ENCODE results near the gene TRABD2B. TPM values are rescaled to one million over a fixed set of nuclear protein-coding genes. Genes with fewer than 3 reads are reported as not detected.
"Not testable (repeated sequence)": the region's sequence is repeated elsewhere in the genome, so short reads cannot be mapped to it uniquely, and the experiment has no call there.

TRABD2B gene
- total RNA-seq, 1 donor, result not detected

DNA sequence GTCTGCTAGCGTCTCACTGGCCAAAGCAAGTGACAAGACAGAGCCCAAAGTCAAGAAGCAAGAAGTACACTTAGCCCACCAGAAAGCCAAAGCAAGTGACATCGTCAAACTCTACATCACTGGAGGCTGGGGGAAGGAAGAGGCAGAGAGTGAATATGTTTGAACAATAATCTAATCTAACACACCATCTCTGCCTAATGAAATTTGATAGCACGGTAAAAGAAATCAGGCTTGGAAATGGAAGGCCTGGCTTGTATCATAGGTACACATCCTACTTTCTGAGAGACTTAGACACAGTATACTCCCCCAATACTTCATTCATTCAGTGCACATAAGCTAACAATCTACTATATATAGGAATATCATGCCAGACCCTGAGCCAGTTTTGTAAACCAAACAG lies 26.3 kb downstream of the TRABD2B start:
- H3K4me1 ChIP-seq (ENCODE audit: insufficient read depth, low read length), result no peaks in the 10 kb centered on the region
- H3K27me3 ChIP-seq (ENCODE audit: insufficient read depth, low read length), result no peaks in the 10 kb centered on the region
- no peaks in the 10 kb centered on the region for H3K9me3 ChIP-seq (ENCODE audit: low read depth, low read length)
- H3K4me3 ChIP-seq (ENCODE audit: low read length), result no peak overlapping the region

DNA sequence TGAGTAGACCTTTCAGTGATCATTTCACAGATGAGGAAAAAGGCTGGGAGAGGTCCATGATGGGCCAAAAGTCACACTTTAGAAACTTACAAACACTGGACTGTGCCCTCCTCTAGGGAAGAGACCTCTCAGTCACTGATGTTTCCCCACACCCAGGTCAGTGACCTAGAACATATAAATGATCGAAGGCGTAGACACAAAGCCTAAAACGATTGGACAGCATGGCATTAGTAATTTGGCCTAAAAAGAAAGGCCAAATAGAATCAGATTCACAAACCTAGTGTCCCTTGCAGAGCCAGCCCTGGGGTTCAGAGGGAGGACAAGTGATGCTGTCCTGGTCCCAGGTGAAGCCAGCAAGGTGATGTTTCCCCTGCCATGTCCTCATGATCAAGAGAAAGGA lies 27.7 kb downstream of the TRABD2B start:
- no peaks in the 10 kb centered on the region for H3K4me1 ChIP-seq (ENCODE audit: insufficient read depth, low read length)
- H3K9me3 ChIP-seq (ENCODE audit: low read depth, low read length), result no peaks in the 10 kb centered on the region
- H3K27me3 ChIP-seq (ENCODE audit: insufficient read depth, low read length), result no peaks in the 10 kb centered on the region
- H3K4me3 ChIP-seq (ENCODE audit: low read length), result no peak overlapping the region

DNA sequence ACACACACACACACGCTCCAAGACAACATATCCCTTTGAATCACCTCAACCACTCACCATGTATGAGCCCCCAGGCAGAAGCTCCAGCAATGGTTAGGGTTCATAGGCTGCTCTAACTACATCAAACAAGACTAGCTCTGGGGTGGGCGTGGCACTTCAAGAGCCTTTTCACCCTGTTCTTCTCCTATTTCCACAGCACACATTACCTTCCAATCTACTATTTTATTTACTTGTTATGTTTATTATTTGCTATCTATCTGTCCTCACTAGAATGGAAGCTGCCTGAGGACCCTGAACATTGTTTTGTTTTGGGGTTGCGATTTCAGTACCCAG lies 28.7 kb downstream of the TRABD2B start:
- Histone ChIP-seq H3K27me3 (ENCODE audit: insufficient read depth, low read length) (no peaks in the 10 kb centered on the region), H3K9me3 (ENCODE audit: low read depth, low read length) (no peaks in the 10 kb centered on the region), H3K4me3 (ENCODE audit: low read length) (no peak overlapping the region), H3K4me1 (ENCODE audit: insufficient read depth, low read length) (no peaks in the 10 kb centered on the region)

DNA sequence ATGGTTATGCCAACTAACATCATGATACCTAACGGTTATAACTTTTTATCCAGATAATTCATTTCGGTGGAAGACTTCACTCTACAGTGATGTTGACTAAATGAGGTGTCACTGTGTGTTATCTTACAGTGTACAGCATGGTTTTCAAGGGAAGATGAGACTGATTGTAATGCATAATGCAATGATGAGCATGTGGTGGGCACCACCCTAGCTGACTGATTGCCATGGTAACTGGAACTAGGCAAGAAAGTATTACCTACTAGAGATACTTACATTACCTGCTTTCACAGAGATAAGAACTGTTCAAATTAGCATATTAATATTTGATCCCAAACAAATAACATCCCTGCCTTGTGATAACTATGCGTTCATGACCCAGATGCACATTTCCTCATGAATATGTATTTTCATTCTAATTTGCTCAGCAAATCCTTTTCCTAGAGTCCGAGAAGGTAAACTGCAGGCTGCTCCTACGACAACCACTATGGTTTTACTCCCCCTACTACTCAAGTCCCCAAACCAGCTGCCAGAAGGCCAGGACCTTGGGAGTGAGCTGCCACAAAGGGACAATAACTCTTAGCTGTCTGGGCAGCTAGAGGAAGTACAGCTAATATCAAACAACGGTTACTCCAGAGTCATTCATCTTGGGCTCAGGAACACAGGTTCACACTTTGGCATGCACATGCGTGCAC lies 29.2 kb downstream of the TRABD2B start:
- no peaks in the 10 kb centered on the region for H3K9me3 ChIP-seq (ENCODE audit: low read depth, low read length)
- H3K4me3 ChIP-seq (ENCODE audit: low read length), result no peak overlapping the region
- no peaks in the 10 kb centered on the region for H3K4me1 ChIP-seq (ENCODE audit: insufficient read depth, low read length)
- H3K27me3 ChIP-seq (ENCODE audit: insufficient read depth, low read length), result no peaks in the 10 kb centered on the region

DNA sequence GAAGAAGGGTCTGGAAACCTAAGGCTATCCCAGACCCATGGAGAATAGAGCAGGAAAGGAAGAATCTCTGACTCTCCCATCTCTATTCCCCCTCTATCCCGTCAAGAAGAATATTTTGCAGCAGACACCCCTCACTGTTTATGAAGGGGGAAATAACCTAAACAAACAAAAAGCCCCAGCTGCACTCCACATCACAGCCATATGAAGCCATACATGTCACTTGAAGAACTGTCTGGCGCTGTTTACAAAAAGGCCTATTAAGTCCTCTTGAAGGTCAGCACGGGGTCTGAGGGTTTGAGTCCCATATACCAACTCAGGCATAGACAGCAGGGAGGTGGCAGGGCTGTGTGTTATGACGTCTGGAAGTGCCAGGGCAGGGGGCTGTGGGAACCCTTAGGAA lies 31.4 kb downstream of the TRABD2B start:
- H3K4me3 ChIP-seq (ENCODE audit: low read length), result no peak overlapping the region
- H3K27me3 ChIP-seq (ENCODE audit: insufficient read depth, low read length), result no peaks in the 10 kb centered on the region
- H3K9me3 ChIP-seq (ENCODE audit: low read depth, low read length), result no peaks in the 10 kb centered on the region
- H3K4me1 ChIP-seq (ENCODE audit: insufficient read depth, low read length), result no peaks in the 10 kb centered on the region

DNA sequence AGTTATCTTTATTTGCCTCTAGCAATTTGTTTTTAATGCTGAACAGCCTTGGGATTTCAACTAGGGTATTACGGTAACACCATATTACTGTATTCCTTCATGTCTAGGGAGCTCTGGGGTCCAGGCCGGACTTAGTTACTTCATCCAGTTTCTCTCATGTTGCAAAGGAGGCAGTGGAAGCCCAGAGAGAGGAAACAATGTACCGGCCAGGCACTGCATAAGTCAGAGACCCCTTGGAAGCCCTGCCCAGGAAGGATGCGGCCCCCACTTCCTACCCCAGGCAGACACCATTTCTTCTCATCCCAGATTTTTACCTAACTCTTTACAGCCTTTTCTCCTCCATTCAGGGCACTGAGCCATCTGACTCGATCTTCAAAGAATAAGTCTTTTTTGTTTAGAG lies 32.5 kb downstream of the TRABD2B start:
- Histone ChIP-seq H3K27me3 (ENCODE audit: insufficient read depth, low read length) (no peaks in the 10 kb centered on the region), H3K9me3 (ENCODE audit: low read depth, low read length) (no peaks in the 10 kb centered on the region), H3K4me1 (ENCODE audit: insufficient read depth, low read length) (no peaks in the 10 kb centered on the region), H3K4me3 (ENCODE audit: low read length) (no peak overlapping the region)

DNA sequence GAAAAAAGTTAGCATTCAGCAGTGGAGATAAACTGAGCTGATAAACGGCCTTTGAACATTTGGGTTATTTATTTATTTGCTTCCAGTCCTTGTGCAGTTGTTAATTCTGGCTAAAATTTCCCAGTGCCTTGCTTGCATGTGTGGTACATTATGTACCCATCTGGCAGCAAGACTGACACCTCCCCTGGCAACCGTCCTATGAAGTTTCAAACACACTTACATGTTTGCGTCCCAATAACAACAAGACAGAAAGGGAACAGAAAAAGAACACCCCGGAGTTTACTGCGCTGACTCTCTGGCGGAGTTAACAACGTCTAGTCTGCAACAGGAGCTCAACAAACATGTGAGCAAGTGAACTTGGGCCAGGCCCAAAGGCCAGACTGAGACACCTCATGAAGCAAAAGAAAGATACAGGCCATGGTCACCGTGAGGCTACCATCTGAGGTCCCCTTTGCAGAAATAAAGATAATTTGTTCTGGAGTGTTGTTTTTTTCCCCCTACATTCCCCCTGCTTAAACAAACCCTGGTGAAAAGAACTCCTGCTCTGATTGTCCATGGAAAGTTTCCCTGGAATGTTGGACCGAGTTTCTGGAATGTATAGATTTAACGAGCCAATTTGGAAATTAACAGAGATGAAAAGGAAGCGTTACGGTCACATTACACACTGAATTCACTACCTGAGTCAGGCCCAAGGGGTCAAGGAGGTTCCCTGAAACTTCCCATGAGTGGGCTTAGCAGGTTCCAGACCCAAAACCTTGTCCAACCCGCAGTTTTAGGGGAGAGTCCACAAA lies 33.4 kb downstream of the TRABD2B start:
- Histone ChIP-seq H3K27me3 (ENCODE audit: insufficient read depth, low read length) (no peaks in the 10 kb centered on the region), H3K4me1 (ENCODE audit: insufficient read depth, low read length) (no peaks in the 10 kb centered on the region), H3K9me3 (ENCODE audit: low read depth, low read length) (no peaks in the 10 kb centered on the region), H3K4me3 (ENCODE audit: low read length) (no peak overlapping the region)

DNA sequence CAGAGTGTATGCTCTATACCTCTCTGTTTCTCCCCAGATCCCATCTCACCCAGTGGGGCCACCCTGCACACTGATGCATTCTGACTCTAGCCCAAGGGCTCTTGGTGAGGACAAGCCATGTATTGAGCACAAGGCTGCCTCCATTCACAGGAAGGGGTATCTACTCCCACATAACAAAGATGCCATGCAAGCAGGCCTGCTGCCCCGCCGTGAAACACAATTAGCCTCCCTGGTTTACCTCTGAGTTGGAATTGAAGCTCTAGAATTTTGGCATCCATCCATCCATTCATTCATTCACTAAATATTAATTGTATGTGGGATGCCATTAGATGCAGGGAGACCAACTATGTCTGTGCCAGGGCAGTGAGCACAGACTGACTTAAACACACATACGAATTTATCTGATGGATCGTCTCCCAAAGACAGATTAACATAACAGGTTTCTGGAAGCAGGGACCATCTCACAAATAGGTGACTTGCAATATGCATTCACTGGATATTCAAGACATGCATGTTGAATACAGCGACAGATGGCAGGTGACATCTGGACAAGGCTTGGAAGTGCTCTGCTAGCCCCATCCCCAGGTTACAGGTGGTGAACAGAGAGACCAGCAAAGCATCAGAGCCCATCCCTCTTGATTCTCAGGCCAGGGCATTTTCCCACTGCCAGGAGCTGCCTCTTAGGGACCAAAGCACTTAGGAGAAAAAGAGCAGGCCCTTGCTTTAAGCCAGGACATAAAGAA lies 34.3 kb downstream of the TRABD2B start:
- Histone ChIP-seq H3K4me3 (ENCODE audit: low read length) (no peak overlapping the region), H3K9me3 (ENCODE audit: low read depth, low read length) (no peaks in the 10 kb centered on the region), H3K4me1 (ENCODE audit: insufficient read depth, low read length) (no peaks in the 10 kb centered on the region), H3K27me3 (ENCODE audit: insufficient read depth, low read length) (no peaks in the 10 kb centered on the region)

DNA sequence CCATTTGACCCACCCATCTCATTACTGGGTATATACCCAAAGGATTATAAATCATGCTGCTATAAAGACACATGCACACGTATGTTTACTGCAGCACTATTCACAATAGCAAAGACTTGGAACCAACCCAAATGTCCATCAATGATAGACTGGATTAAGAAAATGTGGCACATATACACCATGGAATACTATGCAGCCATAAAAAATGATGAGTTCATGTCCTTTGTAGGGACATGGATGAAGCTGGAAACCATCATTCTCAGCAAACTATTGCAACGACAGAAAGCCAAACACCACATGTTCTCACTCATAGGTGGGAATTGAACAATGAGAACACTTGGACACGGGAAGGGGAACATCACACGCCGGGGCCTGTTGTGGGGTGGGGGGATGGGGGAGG lies 35.4 kb downstream of the TRABD2B start:
- not testable (repeated sequence) for H3K9me3 ChIP-seq (ENCODE audit: low read depth, low read length); H3K4me1 ChIP-seq (ENCODE audit: insufficient read depth, low read length); H3K27me3 ChIP-seq (ENCODE audit: insufficient read depth, low read length); H3K4me3 ChIP-seq (ENCODE audit: low read length)

DNA sequence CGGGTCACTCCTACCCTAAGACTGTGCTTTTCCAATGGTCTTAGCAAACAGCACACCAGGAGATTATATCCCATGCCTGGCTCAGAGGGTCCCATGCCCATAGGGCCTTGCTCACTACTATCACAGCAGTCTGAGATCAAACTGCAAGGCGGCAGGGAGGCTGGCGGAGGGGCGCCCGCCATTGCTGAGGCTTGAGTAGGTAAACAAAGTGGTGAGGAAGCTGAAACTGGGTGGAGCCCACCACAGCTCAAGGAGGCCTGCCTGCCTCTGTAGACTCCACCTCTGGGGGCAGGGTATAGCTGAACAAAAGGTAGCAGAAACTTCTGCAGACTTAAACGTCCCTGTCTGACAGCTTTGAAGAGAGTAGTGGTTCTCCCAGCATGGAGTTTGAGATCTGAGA lies 40.7 kb downstream of the TRABD2B start:
- not testable (repeated sequence) for H3K4me1 ChIP-seq (ENCODE audit: insufficient read depth, low read length); H3K9me3 ChIP-seq (ENCODE audit: low read depth, low read length); H3K4me3 ChIP-seq (ENCODE audit: low read length); H3K27me3 ChIP-seq (ENCODE audit: insufficient read depth, low read length)

DNA sequence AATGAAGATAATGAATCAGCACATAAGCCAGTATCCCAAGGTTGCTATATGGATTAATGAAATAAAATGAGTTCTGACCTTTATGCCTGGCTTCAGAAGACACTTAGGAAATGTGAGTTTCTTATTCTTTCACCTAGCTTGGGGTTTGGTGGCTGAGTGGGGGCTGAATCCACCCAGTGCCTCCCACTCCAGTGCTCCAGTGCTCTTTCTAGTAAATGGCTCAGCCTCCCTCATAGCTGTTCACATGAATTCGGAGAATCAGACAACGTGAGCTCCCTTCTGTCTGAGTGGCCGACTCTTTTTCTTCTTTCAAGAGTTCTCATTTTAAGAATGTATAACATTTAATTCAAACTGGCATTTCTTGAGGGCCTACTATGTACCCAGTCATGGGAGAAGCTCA lies 43.5 kb downstream of the TRABD2B start:
- no peaks in the 10 kb centered on the region for H3K4me1 ChIP-seq (ENCODE audit: insufficient read depth, low read length)
- H3K4me3 ChIP-seq (ENCODE audit: low read length), result no peak overlapping the region
- H3K9me3 ChIP-seq (ENCODE audit: low read depth, low read length), result no peaks in the 10 kb centered on the region
- no peaks in the 10 kb centered on the region for H3K27me3 ChIP-seq (ENCODE audit: insufficient read depth, low read length)

DNA sequence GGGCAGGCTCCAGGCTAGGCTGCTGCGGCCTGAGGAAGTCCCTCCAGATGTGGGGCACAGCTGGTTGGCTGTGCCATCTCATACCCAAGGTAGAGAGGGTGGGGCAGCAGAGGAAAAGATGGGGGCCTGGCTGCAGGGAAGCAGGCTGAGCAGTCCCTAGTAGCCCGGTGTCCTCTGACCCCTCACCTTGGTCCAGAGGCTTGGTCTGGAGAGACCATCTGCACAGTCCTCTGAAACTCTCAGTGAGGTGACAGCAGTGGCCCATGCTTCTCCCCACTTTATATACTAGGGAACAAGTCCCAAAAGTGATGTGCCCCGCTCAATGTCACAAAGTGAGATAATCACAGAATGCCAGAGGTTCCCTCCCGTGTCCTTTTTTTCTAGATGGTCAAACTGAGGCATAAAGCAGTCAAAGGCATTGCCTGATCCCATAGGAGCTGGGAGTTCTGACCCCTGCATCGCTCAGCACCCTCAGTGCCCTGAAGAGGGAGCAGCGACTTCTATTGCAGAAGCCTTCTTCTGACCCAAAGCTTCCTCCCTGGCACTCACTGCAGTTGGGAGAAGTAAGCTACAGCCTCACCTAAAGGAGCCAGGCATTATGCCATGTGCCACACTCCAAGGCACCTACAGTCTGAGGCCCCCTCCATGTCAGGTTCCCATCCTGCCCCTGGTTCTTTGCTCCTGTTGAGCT lies 45.5 kb downstream of the TRABD2B start:
- H3K27me3 ChIP-seq (ENCODE audit: insufficient read depth, low read length), result no peaks in the 10 kb centered on the region
- H3K4me3 ChIP-seq (ENCODE audit: low read length), result no peak overlapping the region
- no peaks in the 10 kb centered on the region for H3K4me1 ChIP-seq (ENCODE audit: insufficient read depth, low read length)
- H3K9me3 ChIP-seq (ENCODE audit: low read depth, low read length), result no peaks in the 10 kb centered on the region

DNA sequence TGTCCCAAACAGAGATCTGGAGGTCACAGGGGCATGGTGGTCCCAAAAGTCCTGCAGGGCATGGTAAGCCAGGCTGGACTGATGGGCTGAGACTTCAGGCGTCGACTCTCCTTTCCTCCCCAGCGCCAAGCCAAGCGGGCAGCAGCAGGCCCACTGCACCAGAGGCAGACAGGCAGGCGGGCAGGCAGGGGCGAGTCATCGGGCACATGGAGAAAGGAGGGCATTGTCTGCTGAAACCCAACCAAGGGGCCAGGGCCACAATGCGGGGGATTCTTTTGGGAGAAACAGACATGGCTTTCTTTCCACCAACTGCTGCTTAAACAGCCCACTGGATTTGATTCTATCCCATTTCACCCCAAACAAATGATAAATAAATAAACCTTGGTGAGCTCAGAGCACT lies 46.2 kb downstream of the TRABD2B start:
- H3K27me3 ChIP-seq (ENCODE audit: insufficient read depth, low read length), result no peaks in the 10 kb centered on the region
- H3K4me3 ChIP-seq (ENCODE audit: low read length), result no peak overlapping the region
- no peaks in the 10 kb centered on the region for H3K4me1 ChIP-seq (ENCODE audit: insufficient read depth, low read length)
- H3K9me3 ChIP-seq (ENCODE audit: low read depth, low read length), result no peaks in the 10 kb centered on the region

DNA sequence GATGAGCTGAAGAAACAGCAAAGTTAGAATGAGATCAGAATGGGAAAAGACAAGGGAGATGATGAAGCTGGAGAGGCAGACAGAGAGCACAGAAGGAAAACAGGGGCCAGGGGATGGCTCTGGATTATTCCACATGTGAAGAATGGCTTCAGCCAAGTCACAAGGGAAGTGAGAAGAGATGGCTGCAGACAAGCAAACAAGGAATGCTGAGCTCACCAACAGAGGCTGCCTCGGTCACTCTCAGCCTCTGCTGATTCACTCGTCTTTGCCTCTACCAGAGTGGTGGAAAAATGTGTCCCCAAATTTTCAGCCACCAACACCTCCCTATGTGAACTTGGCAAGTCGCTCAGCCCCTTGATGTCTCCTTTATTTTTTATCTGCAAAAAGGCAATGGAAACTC lies 46.7 kb downstream of the TRABD2B start:
- H3K4me1 ChIP-seq (ENCODE audit: insufficient read depth, low read length), result no peaks in the 10 kb centered on the region

DNA sequence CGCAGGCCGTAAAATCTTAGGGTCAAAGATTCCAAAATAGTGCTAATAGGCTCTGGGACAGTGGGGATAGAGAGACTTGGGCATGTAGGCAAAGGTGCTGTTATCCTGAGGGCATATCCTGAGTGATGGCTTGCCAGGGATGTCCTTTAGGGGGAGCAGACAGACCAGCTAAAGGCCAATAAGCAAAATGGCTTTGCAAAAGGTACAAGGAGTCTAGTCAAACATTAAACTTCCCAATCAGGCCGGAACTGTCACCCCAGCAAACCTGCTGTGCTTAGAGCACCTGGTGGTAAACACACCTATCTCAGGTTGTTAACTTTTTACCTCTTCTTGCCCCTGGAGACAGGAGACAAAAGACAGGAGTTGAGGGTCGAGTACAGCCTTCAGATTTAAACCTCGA lies 49.1 kb downstream of the TRABD2B start:
- H3K4me3 ChIP-seq (ENCODE audit: low read length), result no peak overlapping the region
- no peaks in the 10 kb centered on the region for H3K4me1 ChIP-seq (ENCODE audit: insufficient read depth, low read length)
- H3K9me3 ChIP-seq (ENCODE audit: low read depth, low read length), result no peaks in the 10 kb centered on the region
- no peaks in the 10 kb centered on the region for H3K27me3 ChIP-seq (ENCODE audit: insufficient read depth, low read length)

More for the DNA sequence above, 46.7 kb downstream of the TRABD2B start:
- Histone ChIP-seq H3K4me3 (ENCODE audit: low read length) (no peak overlapping the region), H3K27me3 (ENCODE audit: insufficient read depth, low read length) (no peaks in the 10 kb centered on the region), H3K9me3 (ENCODE audit: low read depth, low read length) (no peaks in the 10 kb centered on the region)
